GM21367 (cell line): ENCODE results near the gene POLR1C.

Experiments
- ATAC-seq: cut with Tn5 transposase; IDR thresholded peaks from one replicate; pipeline ENCODE4 v1.9.1; 2021; ENCODE audit not compliant: unreplicated experiment

The POLR1C gene

DNA sequence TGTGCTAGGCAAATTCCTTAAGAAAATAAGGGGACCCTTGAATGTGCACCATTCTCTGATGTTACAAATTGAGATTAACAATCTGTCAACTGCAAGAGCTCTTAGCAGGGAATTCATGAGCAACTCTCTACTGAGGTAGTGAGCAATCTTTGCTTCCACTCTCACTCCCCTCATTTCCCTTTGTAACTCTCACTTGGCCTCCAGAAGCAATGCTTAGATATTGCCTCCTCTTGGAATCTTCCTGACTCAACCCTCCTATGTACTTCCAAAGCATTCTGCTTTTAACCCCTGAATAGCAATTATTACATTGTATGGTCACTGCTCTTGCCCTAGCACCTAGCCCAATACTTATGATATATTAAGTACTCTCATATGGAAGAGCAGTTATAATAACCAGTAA is 42.4 kb downstream of the POLR1C start:
- no peak for ATAC-seq

DNA sequence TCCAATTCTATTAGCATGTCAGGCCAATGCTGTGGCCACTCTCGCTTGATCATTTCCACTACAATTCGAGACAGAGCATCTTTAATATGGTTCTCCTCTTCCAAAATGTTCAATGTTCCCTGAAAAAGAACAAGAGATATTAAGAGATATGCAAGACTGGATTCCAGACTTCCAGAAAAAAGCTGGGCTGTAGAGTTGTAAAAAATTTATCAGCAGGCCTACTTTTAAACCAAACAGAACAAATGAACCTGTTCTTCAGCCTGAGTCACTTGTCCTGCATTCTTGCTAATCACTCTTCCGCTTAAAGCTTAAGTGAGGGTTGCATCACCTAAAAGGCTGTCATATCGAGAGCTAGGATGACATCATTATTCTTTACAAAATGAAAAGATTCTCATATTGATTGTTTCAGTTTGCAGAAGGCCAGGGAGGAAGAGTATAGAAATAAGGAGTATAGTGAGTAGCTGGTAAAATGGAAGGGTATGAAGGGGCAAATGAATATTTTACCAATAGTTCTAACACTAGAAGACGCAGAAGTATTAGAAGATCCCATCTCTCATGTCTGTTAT is 54.1 kb downstream of the POLR1C start:
- ATAC-seq = no peak
